Measurements from ENCODE around the gene DGCR2.

- TF ChIP-seq CTCF (IDR thresholded peaks at IDR 0.05 in 2 of 3, conservative IDR thresholded peaks at IDR 0.05 in 1 of 3; ENCODE audit: borderline replicate concordance in 1 of 3, insufficient read depth in 1 of 3, low read depth in 2 of 3, low read length in 2 of 3): no peak
- no peak for TF ChIP-seq POLR2A (IDR thresholded peaks at IDR 0.05; ENCODE audit: borderline replicate concordance, extremely low read depth, insufficient read depth, insufficient read length)
- no peak for TF ChIP-seq EZH2 (IDR thresholded peaks at IDR 0.05)
- TF ChIP-seq CBX3 (IDR thresholded peaks at IDR 0.05; ENCODE audit: low read depth): no peak
- no peak for TF ChIP-seq ZFX (IDR thresholded peaks at IDR 0.05)
- no peak for TF ChIP-seq SIN3A (IDR thresholded peaks at IDR 0.05; ENCODE audit: low read depth)
- no peak for TF ChIP-seq EZH2phosphoT487 (IDR thresholded peaks at IDR 0.05; ENCODE audit: borderline replicate concordance)
- TF ChIP-seq RAD21 (IDR thresholded peaks at IDR 0.05; ENCODE audit: low read depth): no peak
- no peak for TF ChIP-seq SP1 (IDR thresholded peaks at IDR 0.05; ENCODE audit: low read depth)
- TF ChIP-seq FOSL1 (IDR thresholded peaks at IDR 0.05; ENCODE audit: low read depth): no peak
- TF ChIP-seq POLR2AphosphoS5 (IDR thresholded peaks at IDR 0.05; ENCODE audit: low read depth, low read length): no peak
- TF ChIP-seq JUND (IDR thresholded peaks at IDR 0.05): no peak
Measured at GRCh38 chr22:18996376-18996900, 125.8 kb downstream of the DGCR2 start.
